ENCODE measurements around the gene PI4KB. TPM values are rescaled to one million over a fixed set of nuclear protein-coding genes. Genes with fewer than 3 reads are reported as not detected.

Gene PI4KB
- total RNA-seq, 1 experiment from 2014 or later: 44.3 TPM

DNA sequence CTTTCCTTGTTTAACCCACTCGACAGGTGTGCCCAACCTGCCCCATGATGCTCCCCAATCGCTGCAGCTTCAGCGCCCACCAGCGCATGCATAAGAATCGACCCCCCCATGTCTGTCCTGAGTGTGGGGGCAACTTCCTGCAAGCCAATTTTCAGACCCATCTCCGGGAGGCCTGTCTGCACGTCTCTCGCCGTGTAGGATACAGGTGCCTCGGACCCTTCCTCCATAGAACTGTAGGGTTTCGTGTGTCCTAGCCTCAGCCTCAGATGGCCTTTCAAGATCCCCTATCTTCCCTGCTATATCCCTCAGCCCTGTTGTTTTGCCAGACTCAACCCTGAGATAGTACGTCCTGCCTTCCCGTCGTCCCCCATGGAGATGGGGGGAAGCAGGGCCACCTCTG, 38.7 kb downstream of the PI4KB start:
- POLR2A ChIA-PET (ENCODE audit: unreplicated experiment): interaction anchor here (0.6 kb wide), 1 partner anchor 393 kb away, joined by 31 read pairs; no protein-coding TSS in a partner anchor
- no TSS peak for BruUV-seq (replicated peaks)
- Histone ChIP-seq H2AFZ (no peak overlapping the region), H3K79me2 (ENCODE audit: low read depth) (peaks cover 24% of the 10 kb centered on the region), H3K27me3 (ENCODE audit: insufficient read depth, low read depth) (no peaks in the 10 kb centered on the region), H3F3A (ENCODE audit: insufficient read depth, low read depth) (peaks cover 6% of the 10 kb centered on the region; the same call in 1 of the 2 replicates), H3K9me3 (ENCODE audit: insufficient read depth, low read depth) (no peaks in the 10 kb centered on the region), H3K4me1 (replicated peaks; ENCODE audit: insufficient read depth) (peaks cover 10% of the 10 kb centered on the region; the same call in 1 of the 2 replicates), H4K20me1 (ENCODE audit: insufficient read depth) (peaks cover 4% of the 10 kb centered on the region; the same call in 1 of the 2 replicates), H3K4me3 (no peak overlapping the region), H3K4me2 (no peak overlapping the region), H3K27ac (no peak overlapping the region), H3K36me3 (ENCODE audit: low read depth) (peaks cover 4% of the 10 kb centered on the region; the same call in 1 of the 2 replicates), H3K9me2 (ENCODE audit: insufficient read depth) (no peaks in the 10 kb centered on the region)
- no peak for TF ChIP-seq EZH2 (IDR thresholded peaks at IDR 0.05; ENCODE audit: low read depth)
- TF ChIP-seq, protein P1, sequence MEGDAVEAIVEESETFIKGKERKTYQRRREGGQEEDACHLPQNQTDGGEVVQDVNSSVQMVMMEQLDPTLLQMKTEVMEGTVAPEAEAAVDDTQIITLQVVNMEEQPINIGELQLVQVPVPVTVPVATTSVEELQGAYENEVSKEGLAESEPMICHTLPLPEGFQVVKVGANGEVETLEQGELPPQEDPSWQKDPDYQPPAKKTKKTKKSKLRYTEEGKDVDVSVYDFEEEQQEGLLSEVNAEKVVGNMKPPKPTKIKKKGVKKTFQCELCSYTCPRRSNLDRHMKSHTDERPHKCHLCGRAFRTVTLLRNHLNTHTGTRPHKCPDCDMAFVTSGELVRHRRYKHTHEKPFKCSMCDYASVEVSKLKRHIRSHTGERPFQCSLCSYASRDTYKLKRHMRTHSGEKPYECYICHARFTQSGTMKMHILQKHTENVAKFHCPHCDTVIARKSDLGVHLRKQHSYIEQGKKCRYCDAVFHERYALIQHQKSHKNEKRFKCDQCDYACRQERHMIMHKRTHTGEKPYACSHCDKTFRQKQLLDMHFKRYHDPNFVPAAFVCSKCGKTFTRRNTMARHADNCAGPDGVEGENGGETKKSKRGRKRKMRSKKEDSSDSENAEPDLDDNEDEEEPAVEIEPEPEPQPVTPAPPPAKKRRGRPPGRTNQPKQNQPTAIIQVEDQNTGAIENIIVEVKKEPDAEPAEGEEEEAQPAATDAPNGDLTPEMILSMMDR (conservative IDR thresholded peaks at IDR 0.05): no peak
- intact Hi-C loops (cut with micrococcal nuclease; ENCODE audit: unreplicated experiment): loop anchor here (10.0 kb wide), 1 partner anchor 546 kb away; the partner anchor contains the start of genes C2CD4D and RORC
- CTCF ChIA-PET: no interaction called here
- no peak for DNase-seq

DNA sequence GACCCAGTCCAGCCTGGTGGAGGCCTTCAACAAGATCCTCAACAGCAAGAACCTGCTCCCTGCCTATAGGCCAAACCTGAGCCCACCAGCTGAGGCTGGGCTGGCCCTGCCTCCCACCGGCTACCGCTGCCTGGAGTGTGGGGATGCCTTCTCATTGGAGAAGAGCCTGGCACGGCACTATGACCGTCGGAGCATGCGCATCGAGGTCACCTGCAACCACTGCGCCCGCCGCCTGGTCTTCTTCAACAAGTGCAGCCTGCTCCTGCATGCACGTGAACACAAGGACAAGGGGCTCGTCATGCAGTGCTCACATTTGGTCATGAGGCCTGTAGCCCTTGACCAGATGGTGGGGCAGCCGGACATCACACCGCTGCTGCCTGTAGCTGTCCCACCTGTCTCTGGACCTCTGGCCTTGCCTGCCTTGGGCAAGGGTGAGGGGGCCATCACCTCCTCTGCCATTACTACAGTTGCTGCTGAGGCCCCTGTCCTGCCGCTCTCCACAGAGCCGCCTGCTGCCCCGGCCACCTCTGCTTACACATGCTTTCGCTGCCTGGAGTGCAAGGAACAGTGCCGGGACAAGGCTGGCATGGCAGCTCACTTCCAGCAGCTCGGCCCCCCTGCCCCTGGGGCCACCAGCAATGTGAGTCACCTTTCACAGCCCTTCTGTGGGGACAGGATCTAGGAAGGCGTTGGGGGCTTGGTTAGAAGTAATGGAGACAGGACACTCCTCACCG, 39.3 kb downstream of the PI4KB start:
- no peaks in the 10 kb centered on the region for H3K27me3 ChIP-seq (ENCODE audit: insufficient read depth, low read depth)
- no peak for DNase-seq
- intact Hi-C loops (cut with micrococcal nuclease; ENCODE audit: unreplicated experiment): loop anchor here (10.0 kb wide), 1 partner anchor 547 kb away; the partner anchor contains the start of genes C2CD4D and RORC
- no TSS peak for BruUV-seq (replicated peaks)
- H4K20me1 ChIP-seq (ENCODE audit: insufficient read depth): peaks cover 4% of the 10 kb centered on the region; the same call in 1 of the 2 replicates
- ChIA-PET POLR2A (ENCODE audit: unreplicated experiment) (interaction anchor here (0.6 kb wide), 1 partner anchor 393 kb away, joined by 31 read pairs; no protein-coding TSS in a partner anchor), CTCF (no interaction called here)
- no peak for TF ChIP-seq EZH2 (IDR thresholded peaks at IDR 0.05; ENCODE audit: low read depth)
- TF ChIP-seq, protein P1 (conservative IDR thresholded peaks at IDR 0.05): no peak
- peaks cover 13% of the 10 kb centered on the region; the same call in 1 of the 2 replicates for H3K4me1 ChIP-seq (replicated peaks; ENCODE audit: insufficient read depth)
- no peak overlapping the region for H3K27ac ChIP-seq
- peaks cover 4% of the 10 kb centered on the region; the same call in 1 of the 2 replicates for H3K36me3 ChIP-seq (ENCODE audit: low read depth)
- no peak overlapping the region for H3K4me3 ChIP-seq
- no peaks in the 10 kb centered on the region for H3K9me3 ChIP-seq (ENCODE audit: insufficient read depth, low read depth)
- H2AFZ ChIP-seq: no peak overlapping the region
- H3K4me2 ChIP-seq: no peak overlapping the region
- peaks cover 29% of the 10 kb centered on the region for H3K79me2 ChIP-seq (ENCODE audit: low read depth)
- peaks cover 6% of the 10 kb centered on the region; the same call in 1 of the 2 replicates for H3F3A ChIP-seq (ENCODE audit: insufficient read depth, low read depth)
- H3K9me2 ChIP-seq (ENCODE audit: insufficient read depth): no peaks in the 10 kb centered on the region

DNA sequence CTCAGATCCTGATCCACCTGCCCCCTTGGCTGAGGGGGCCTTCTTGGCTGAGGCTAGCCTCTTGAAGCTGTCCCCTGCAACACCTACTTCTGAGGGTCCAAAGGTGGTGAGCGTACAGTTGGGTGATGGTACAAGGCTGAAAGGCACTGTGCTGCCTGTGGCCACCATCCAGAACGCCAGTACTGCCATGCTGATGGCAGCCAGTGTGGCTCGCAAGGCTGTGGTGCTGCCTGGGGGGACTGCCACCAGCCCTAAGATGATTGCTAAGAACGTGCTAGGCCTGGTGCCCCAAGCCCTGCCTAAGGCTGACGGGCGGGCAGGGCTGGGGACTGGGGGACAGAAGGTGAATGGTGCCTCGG, 39.9 kb downstream of the PI4KB start:
- peaks cover 4% of the 10 kb centered on the region; the same call in 1 of the 2 replicates for H3K36me3 ChIP-seq (ENCODE audit: low read depth)
- CTCF ChIA-PET: no interaction called here
- intact Hi-C loops (cut with micrococcal nuclease; ENCODE audit: unreplicated experiment): loop anchor here (10.0 kb wide), 1 partner anchor 547 kb away; the partner anchor contains the start of genes C2CD4D and RORC

More for the DNA sequence above, 39.9 kb downstream of the PI4KB start:
- no peak overlapping the region for H3K4me2 ChIP-seq
- no peak for DNase-seq
- POLR2A ChIA-PET (ENCODE audit: unreplicated experiment): no interaction called here
- no peak overlapping the region for H3K27ac ChIP-seq
- no peak overlapping the region for H3K4me3 ChIP-seq
- H3K9me3 ChIP-seq (ENCODE audit: insufficient read depth, low read depth): no peaks in the 10 kb centered on the region
- peaks cover 4% of the 10 kb centered on the region; the same call in 1 of the 2 replicates for H3F3A ChIP-seq (ENCODE audit: insufficient read depth, low read depth)
- BruUV-seq (replicated peaks): no TSS peak
- H3K27me3 ChIP-seq (ENCODE audit: insufficient read depth, low read depth): no peaks in the 10 kb centered on the region
- no peak overlapping the region for H2AFZ ChIP-seq
- H4K20me1 ChIP-seq (ENCODE audit: insufficient read depth): peaks cover 4% of the 10 kb centered on the region; the same call in 1 of the 2 replicates
- H3K79me2 ChIP-seq (ENCODE audit: low read depth): peaks cover 35% of the 10 kb centered on the region
- peaks cover 13% of the 10 kb centered on the region; the same call in 1 of the 2 replicates for H3K4me1 ChIP-seq (replicated peaks; ENCODE audit: insufficient read depth)
- TF ChIP-seq EZH2 (IDR thresholded peaks at IDR 0.05; ENCODE audit: low read depth): no peak
- TF ChIP-seq, protein P1 (conservative IDR thresholded peaks at IDR 0.05): no peak
- H3K9me2 ChIP-seq (ENCODE audit: insufficient read depth): no peaks in the 10 kb centered on the region

All from PC-9 (cell line).